ENCODE data around the gene ARAP3.
"Not testable (repeated sequence)": the region's sequence is repeated elsewhere in the genome, so short reads cannot be mapped to it uniquely, and the experiment has no call there.

ARAP3 gene, protein sequence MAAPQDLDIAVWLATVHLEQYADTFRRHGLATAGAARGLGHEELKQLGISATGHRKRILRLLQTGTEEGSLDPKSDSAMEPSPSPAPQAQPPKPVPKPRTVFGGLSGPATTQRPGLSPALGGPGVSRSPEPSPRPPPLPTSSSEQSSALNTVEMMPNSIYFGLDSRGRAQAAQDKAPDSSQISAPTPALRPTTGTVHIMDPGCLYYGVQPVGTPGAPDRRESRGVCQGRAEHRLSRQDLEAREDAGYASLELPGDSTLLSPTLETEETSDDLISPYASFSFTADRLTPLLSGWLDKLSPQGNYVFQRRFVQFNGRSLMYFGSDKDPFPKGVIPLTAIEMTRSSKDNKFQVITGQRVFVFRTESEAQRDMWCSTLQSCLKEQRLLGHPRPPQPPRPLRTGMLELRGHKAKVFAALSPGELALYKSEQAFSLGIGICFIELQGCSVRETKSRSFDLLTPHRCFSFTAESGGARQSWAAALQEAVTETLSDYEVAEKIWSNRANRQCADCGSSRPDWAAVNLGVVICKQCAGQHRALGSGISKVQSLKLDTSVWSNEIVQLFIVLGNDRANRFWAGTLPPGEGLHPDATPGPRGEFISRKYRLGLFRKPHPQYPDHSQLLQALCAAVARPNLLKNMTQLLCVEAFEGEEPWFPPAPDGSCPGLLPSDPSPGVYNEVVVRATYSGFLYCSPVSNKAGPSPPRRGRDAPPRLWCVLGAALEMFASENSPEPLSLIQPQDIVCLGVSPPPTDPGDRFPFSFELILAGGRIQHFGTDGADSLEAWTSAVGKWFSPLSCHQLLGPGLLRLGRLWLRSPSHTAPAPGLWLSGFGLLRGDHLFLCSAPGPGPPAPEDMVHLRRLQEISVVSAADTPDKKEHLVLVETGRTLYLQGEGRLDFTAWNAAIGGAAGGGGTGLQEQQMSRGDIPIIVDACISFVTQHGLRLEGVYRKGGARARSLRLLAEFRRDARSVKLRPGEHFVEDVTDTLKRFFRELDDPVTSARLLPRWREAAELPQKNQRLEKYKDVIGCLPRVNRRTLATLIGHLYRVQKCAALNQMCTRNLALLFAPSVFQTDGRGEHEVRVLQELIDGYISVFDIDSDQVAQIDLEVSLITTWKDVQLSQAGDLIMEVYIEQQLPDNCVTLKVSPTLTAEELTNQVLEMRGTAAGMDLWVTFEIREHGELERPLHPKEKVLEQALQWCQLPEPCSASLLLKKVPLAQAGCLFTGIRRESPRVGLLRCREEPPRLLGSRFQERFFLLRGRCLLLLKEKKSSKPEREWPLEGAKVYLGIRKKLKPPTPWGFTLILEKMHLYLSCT (N-terminal part only)

DNA sequence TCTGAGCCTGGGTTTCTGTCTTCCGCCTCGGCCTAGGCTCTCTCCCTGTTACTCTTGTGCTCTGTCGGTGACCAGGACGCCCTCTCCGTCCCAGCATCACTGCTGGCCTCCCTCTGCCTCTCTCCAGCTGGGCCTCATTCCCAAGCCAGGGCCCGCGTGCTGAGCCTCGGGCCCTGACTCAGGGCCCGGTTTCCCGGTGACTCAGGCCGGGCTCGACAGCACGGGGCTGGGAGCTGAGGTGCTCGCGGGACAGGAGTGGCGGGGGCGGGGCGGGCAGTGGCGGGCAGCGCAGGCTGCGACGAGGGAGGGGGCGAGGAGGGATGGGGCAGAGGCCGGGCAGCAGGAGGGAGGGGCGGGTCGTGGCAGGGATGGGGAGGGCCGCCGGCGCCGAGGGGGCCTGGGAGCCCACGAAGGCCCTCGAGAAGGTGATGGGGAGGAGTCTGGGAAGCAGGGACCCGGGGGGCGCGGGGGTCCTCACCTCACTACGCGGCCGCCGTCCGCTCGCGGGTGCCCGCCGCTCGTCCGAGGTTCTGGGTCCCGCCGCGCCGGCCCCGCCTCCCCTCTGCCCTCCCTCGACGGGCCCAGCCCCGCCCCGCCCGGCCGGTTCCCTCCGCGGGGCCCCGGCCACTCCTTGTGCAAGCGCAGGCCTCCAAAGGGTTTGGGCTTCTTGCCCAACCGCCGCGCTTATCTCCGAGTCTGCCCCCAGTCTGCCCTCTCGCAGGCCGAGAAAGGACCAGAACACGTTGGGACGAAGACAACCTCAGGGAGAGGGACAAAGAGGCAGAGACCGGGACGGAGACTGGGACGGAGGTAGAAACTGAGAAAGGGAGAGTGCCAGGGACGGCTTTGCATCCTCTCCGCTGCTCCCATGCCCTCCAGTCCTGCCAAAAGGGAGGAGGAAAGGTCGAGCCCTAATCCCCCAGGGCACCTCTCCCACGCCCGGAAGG lies at the start of gene ARAP3:
Gene ARAP3 (minus strand): TSS at position 536 of the 947 bp plus-strand sequence. CDS start 1,744 bp downstream, outside the sequence.
- DNase-seq (ENCODE audit: low spot score): peak; percentile 38

DNA sequence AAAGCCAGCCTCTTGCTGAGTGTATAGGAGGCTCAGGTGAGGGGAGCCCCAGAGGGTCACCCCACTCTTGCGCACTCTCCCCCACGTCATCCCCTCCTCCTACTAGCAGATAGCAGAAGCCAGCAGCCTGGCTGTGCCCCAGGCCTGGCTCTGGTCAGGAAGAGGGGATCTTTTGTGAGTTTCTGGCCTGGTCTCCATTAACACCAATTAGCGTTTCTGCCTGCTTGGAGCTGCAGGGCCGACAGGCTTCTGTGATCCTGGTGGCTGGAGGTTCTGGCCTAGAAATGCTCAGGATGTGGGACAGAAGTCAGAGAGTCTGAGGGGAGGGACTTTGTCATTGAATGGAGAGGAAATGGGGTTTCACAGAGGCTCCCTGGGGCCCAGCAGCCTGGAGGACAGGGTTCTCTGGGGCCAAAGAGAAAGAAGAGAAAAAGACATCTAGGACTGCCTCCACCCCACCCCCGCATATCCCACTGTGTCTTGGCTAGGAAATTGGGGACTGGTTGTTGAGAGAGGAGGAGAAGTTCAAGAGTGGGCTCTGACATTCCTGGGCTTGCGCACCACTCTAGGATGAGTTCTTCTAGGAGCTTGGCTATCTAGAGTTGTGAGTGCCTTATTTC lies 47.5 kb upstream of the ARAP3 start:
- peak; percentile 31 for DNase-seq (ENCODE audit: low spot score)

- no peak for DNase-seq (ENCODE audit: low spot score)
Measured at GRCh38 chr5:141725891-141726290, 43.9 kb upstream of the ARAP3 start.

GRCh38 chr5:141725174-141725573 lies 43.1 kb upstream of the ARAP3 start:
- not testable (repeated sequence) for DNase-seq (ENCODE audit: low spot score)

GRCh38 chr5:141722266-141722665 lies 40.2 kb upstream of the ARAP3 start:
- no peak for DNase-seq (ENCODE audit: low spot score)

- no peak for DNase-seq (ENCODE audit: low spot score)
Measured at GRCh38 chr5:141717043-141717442, 35.0 kb upstream of the ARAP3 start.

GRCh38 chr5:141716468-141716867 lies 34.4 kb upstream of the ARAP3 start:
- DNase-seq (ENCODE audit: low spot score): no peak

- DNase-seq (ENCODE audit: low spot score): no peak
Measured at GRCh38 chr5:141716009-141716408, 34.0 kb upstream of the ARAP3 start.

- DNase-seq (ENCODE audit: low spot score): no peak
Measured at GRCh38 chr5:141715346-141715905, 33.4 kb upstream of the ARAP3 start.

- no peak for DNase-seq (ENCODE audit: low spot score)
Measured at GRCh38 chr5:141714542-141715310, 32.7 kb upstream of the ARAP3 start.

DNA sequence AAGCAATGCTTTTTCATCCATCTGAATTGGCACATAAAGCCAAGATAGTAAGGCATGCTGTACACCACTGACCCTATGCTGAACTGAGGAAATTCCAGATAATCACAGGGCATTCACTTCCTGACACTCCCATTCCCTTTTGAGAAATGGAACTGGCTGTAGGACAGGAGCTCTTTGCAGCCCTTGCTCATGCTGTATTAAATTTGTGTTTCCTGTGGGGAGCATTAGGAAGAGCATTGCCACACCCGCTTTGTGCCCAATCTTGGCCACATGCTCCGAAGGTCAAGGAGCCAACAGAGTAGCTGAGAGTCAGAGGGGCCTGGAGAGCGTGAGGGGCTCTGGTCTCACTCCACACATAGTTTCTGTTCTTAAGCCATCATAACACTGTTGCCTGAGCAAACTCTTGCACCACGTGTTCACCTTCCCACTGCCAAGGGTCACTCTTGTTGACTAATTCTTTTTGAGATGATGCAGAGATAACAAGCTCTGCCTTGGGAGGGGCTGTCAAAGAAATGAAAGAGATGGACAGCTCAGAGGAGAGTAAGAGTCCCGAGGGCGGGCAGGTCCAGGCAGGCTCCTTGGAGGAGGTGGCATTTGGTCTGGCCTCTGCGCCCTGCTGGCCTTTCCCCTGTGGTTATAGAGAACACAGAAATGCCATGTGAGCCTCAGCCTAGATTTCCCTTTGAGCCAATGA lies 31.7 kb upstream of the ARAP3 start:
- no peak for DNase-seq (ENCODE audit: low spot score)

DNA sequence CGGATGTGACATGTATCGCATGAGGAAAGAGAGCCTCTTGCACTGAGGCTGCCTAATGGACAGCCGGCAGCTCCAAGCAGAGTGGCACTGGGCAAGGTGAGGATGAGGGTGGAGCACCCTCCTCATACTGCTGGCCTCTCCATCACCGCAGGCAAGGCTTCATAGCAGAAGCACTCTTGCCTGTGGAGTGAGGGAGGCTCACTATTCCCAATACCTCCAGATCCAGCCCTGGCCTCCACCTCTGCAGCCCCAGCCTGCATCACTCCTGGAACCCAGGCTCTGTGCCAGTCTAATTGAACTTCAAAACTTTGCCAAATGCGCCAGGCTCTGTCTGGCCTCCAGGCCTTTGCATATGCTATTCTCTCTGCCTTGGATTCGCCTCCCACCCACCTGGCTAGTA lies 29.7 kb upstream of the ARAP3 start:
- DNase-seq (ENCODE audit: low spot score): no peak

DNA sequence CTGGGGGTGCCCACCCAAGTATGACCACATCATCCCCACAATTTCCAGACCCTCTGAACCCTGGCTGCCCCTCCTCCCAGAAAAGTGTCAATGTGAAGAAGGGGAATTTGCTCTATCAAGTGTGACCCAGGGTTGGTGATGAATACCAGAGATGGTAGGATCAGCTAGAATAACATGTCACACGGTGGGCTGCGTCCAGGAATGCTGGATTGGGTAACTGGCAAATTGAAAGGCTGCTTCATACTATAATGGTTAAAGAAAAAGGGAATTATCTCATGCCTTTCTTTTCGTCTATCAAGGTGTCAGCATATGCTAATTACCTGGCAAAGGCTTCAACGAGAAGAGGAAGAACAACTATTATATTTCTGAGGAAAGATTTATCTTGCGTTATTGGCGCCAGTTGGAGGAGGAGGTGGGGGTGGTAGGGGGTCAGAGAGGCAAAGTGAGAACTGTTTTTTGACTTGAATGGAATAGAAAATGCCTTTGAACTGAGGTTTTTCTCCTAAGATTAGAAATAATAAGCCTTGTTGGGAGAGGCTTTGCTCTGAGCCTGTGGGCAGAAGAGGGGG lies 27.8 kb upstream of the ARAP3 start:
- no peak for DNase-seq (ENCODE audit: low spot score)

GRCh38 chr5:141708016-141708415 lies 26.0 kb upstream of the ARAP3 start:
- DNase-seq (ENCODE audit: low spot score): no peak

DNA sequence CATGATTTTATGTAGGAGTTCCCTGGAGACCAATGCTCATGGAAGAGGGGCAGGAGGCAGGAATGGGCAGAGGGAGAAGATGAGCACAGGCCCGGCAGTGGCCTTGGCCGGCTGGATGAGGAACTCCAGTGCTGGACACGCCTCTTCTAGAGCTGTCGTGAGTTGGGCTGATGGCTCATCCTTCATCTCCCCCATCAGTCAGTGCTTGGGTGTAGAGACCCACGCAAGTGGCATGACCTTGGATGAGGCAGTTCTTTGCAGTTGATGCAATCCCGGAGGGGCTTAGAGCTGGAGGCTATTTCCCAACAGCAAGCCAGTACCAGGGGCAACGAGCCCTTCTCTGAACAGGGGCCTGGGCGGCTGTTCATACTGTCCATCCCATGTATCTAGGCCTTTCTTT lies 25.5 kb upstream of the ARAP3 start:
- DNase-seq (ENCODE audit: low spot score): no peak

DNA sequence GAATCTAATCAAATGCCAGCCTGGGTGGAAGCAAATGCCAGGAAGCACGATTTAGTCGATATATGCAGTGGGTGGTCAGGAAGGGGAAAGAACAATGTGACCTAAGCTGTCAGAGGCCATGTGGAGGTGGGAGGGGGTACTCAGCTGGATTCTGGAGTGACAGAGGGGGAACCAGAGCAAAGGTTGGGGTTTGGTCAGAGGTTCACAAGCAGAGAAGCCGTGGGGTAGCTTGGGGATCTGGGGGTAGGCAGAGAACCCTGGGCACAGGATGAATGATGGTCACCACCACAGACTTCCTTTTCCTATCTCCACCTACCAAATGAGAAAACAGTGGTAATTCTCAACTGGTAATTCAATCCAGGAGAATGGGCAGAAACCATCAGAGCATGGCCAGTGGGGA lies 24.1 kb upstream of the ARAP3 start:
- no peak for DNase-seq (ENCODE audit: low spot score)

DNA sequence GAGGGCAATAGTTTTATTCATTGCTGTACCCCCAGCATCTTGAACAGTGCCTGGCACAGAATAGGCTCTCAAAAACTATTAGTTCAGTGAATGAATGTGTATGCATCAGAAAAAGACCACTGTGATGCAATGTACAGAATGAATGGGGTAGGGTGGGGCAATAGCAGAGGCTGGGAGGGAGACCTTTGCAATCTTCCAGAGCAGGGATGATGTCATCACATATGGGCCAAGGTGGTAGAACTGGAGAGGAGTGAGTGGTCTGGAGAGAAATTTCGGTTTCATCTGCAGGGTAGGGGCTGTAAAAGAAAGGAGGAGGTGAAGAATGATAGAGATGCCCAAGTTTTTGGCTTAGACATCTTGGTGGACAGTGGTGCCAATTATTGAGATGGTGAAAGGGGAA lies 23.4 kb upstream of the ARAP3 start:
- DNase-seq (ENCODE audit: low spot score): no peak

GRCh38 chr5:141704782-141705297 lies 22.8 kb upstream of the ARAP3 start:
- DNase-seq (ENCODE audit: low spot score): no peak
